Measurements from ENCODE around the gene DOK4.

DOK4 gene

DNA sequence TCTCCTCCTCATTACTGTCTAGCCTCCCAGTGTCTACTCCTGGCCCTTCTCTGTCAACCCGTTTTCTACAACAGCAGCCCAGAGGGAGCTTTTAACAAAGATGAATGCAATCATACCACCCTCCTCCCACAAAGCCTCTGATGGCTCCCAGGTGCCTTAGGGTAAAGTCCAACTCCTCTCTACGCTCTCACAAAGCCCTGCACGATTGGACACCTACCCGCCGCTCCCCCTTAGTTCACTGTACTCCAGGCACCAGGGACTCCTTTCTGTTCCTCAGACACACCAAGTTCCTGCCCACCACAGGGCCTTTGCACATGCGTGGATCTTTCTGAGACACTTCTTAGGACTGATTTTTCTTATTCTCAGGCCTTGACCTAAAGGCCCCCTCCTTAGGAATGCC is 32.6 kb upstream of the DOK4 start:
- no peak for DNase-seq (ENCODE audit: low read depth)

GRCh38 chr16:57518520-57518919 is 32.2 kb upstream of the DOK4 start:
- no peak for DNase-seq (ENCODE audit: low read depth)

DNA sequence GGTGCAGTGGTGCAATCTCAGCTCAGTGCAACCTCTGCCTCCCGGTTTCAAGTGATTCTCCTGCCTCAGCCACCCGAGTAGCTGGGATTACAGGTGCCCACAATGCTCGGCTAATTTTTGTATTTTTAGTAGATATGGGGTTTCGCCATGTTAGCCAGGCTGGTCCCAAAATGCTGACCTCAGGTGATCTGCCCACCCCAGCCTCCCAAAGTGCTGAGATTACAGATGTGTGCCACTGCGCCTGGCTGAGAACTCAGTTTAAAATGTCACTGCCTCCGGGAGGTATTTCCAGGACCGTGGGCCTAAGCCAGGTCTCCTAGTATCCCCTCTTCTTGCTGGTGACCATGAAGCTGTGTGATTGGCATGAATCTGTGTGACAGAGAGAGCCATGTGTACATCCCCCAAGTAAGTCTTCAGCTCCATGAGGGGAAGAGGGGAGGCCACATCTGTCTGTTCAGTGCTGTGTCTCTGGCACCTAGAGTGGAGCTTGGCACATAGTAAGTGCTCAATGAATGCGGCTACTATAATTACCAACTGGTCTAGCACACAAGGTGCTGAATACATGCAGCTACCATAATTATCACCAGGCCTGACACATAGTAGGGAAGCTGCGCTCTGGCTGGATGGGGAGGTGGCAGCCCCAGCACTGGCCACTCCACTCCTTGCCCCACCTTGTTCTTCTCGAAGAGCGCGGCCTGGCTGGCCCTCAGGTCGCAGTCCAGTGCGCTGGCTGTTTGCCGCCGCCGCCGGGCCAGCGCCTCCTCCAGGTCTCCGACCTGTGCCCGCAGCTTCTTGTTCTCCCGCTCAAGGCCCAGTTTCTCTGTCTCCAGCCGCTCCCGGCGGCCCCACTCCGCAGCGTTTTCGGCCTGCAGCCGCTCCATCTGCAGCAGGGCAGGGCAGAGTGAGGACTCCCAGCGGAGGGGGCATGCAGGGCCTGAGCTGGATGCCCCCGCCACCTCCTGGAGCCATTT is 31.4 kb upstream of the DOK4 start:
- no peak for DNase-seq (ENCODE audit: low read depth)

DNA sequence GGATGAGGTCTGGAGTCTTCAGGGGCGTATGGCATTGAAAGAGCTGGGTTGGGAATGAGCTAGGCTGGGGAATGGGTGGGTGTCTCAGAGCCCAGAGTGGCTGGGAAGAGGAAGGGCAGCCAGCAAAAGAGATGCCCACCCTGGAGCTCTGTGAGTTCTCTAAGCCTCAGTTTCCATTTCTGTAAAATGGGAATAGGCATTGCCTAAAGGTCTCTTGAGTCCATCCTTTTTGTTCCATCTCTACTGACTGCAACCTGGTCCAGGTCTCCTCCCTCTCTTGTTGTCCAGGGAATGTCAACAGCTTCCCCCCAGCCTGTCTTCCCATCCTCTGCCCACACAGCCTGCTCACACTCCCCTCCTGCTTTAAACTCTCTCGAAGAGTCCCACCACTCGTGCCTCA is 30.5 kb upstream of the DOK4 start:
- no peak for DNase-seq (ENCODE audit: low read depth)

DNA sequence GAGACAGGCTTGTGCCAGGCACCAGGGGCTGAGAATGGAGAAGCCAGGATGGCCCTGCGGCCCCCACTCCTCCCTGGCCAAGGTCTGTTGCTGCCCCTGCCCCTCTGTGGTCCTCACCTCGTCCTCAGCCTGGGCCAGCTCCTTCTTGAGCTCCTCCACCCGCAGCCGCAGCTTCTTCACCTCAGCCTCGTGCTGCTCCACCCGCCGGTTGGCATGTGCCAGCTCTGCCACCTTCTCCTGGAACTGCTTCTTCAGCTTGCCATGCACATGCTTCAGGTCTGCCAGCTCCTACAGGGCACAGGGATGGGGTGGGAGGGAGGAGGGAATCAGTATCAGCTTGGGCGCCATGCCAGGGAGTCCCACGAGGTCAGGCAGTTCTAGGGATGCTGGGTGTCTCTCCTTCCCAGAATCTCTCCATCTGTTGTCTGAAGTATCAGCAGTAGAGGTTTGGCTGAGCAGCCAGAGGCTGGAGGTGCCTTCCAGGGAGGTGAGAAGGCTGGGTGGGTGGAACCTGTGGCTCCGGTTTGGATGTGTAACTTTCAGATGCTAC is 30.0 kb upstream of the DOK4 start:
- DNase-seq (ENCODE audit: low read depth) = no peak

DNA sequence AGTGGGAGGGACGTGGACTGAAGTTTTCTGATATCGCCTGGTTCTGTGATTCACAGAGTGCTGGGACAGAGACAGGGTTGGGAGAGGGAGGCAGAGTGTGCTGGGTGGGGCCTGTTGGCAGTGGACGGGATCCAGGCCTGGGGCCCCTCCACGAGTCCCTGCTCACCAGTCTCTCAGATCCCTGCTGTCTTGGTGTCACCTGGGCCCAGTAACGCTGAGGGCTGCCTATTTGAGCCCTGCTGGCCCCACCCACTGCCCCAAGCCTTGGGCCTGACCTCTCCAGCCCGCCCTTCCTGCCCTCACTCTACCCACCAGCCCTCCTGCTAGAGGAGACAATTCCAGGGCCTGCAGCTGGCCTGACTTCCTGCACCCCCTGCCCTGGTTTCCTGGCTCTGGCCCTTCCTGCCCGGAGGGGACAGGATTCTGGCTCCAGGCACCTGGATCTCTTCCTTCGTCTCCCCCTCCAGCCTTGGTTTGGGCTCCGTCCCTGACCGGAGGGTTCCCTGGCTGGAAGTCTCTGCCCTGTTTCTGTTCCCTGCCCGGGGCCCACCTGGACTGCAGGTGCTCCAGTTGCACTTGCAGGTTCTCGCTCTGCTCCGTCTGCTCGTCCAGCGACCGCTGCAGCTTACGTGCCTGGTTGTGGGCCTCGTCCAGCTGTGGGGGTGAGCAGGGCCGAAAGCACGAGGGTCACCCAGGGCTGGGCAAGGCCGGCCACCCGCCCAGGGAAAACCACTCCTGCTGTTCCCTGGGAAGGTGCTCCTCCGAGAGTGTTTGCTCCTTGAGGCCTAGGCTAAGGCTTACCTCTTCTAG is 28.7 kb upstream of the DOK4 start:
- no peak for DNase-seq (ENCODE audit: low read depth)

DNA sequence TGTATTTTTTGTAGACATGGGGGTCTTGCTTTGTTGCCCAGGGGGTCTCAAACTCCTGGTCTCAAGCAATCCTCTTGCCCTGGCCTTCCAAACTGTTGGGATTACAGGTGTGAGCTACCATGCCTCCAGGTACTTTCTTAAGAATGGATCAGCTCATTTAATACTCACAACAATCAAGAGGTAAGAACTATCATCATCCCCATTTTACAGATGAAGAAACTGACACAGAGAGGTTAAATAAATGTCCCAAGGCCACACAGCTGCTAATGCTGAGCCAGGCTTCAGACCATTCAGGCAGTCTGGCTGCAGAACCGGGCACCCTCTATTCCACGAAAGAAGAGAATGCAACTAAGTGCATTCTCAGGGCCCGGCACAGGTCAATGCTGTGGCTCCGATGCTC is 28.1 kb upstream of the DOK4 start:
- no peak for DNase-seq (ENCODE audit: low read depth)

DNA sequence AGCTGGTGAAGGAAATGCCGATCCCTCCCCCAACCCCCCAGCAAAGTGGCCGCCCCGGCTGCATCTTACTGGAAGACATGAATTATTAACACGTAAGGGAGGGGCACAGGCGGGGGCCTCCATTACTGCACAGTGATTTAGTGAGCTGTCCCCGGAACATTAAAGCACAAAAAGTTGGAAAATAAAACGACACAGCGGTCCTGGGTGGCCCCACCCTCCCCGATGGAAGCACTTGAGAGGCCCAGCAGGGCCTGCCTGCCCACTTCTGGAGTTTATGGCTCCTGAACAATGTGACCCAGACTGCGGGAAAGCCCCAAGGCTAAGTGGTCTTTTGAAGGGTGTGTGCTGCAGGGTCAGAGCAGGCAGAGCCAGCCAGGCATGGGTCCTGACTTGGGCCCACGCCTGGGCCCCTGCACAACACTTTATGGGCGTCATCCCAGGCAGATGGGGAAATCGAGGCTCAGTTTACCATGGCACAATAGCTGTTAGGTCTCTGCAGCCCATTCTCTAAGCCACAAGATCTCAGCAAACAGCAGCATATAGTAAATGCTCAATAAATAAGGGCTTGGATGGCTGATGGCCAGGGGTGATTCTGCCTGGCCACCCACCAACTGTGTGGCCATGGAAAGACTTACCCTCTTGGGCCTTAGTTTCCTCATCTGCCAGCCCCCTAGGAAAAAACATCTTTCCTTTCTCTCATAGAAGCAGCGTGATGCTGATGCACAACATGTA is 27.2 kb upstream of the DOK4 start:
- DNase-seq (ENCODE audit: low read depth) = no peak

DNA sequence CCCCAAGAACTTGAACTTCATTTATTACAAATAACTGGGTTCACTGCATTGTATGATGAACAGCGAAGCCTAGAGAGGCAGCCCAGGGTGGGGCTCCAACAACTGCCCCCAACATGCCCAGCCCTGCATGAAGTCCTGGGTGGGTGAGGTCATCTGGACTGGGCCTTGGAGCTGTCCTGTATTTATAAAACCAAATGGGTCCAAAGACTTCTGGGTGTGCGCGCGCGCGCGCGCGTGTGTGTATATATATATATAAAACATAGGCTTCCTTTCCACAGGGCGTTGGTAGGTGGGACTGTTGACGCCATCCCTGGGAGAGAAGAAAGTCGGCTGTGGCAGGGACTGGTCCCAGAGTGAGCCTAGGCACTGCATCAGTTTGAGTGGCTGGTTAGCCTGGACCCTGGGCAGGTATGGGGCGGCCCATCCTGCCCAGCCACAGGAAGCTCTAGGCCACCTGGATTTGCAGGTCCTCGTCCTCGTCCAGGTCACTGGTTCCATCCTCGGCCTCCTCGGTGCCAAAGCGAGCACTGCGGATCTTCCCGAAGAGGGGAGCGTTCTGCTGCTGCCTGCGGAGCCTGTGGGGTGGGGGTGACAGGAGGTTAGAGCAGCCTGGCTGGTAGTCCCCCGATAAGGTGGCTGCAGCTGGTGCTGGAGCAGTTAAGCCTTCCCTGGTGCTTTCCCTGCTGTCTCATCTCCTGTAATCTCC is 26.2 kb upstream of the DOK4 start:
- DNase-seq (ENCODE audit: low read depth) = no peak

DNA sequence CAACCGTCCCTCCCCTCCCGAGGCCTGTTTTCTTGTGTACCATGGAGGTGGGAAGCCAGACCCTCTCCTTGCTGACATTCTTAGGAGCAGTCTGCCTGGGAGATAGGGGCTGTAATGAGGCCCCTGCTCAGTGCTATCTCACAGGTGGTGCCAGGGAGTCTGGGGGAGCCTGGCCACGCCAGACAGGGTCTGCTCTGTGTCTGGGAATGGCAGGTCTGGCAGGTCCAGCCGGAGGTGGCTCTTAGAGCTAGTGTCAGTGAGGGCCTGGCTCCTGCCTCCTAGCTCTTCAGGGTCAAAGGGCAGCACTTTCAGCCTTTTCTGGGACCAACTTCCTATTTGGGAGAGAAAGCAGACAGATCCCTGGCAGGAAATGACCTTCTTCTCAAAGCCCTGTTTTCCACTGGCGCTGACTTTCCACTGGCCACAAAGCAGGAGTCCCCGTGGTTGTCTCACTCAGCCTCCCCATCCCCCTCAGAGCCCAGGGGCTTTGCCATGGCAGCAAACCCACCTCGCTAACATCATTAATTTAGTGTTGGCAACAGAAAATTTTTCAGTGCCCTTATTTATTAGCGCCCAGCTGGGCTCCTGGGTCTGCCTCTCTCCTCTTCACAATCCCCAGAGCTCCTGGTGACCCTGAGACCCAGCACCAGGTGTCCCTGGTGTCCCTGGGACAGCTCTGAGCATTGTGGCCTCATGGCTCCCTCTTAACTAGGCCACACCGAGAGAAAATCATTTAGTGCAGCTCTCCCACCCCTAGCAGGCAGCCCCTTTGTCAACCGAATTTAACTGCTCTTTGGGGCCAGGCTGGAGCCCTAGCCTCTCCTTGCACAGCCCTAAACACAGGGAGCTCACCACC is 24.0 kb upstream of the DOK4 start:
- no peak for DNase-seq (ENCODE audit: low read depth)

DNA sequence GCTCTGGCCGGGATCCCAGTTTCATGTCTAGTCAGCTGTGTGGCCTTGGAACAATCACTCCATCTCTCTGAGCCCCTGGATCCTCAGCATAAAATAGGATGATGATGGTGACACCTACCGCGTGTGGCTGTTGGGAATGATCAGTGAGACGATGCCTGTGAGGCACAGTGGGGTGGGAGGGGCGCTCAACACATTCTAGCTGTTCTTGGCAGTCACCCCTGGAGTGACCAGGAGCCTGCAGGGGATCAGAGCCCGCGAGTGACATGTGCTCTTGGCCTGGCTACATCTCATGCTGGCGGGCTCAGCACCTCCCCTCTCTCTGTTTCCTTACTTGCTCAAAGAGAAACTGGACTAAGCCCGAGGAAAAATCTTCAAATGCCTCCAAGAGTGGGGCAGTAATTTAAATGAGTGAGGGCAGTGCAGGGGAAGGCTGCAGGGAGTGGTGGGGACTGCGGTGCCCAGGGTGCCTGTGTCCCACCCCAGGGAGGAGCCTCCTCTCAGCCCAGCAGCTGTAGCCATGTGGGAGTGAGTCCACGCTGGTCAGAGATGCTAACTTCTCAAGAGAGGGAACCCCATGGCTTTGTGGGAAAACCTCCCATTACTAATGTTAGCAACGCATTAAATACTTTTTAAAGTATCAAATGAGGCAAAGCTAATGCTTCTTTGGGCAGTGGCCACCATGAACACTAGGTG is 23.1 kb upstream of the DOK4 start:
- no peak for DNase-seq (ENCODE audit: low read depth)

GRCh38 chr16:57508035-57508425 is 21.7 kb upstream of the DOK4 start:
- DNase-seq (ENCODE audit: low read depth) = no peak

GRCh38 chr16:57507136-57508034 is 21.1 kb upstream of the DOK4 start:
- DNase-seq (ENCODE audit: low read depth) = no peak

DNA sequence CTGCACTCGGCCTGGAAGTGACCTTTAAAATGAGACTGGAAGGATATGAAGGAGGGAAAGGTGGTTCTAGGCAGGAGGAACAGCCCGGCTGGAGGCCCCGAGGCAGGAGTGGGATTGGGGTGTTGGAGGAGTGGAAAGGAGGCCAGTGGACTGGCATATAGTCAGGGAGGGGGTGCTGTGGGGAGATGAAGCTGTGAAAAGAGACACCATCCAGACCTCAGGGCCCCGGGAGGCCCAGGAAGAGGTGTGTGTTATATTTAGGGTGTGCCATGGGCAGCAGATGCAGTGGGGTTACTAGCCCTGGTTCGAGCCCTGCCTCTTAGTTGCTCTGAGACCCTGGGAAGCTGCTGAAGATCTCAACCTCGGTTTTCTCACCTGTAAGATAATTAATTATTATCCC is 18.9 kb upstream of the DOK4 start:
- DNase-seq (ENCODE audit: low read depth) = no peak

- DNase-seq (ENCODE audit: low read depth) = no peak
Measured at GRCh38 chr16:57504491-57504890, 18.2 kb upstream of the DOK4 start.

- no peak for DNase-seq (ENCODE audit: low read depth)
Measured at GRCh38 chr16:57504001-57504400, 17.7 kb upstream of the DOK4 start.

DNA sequence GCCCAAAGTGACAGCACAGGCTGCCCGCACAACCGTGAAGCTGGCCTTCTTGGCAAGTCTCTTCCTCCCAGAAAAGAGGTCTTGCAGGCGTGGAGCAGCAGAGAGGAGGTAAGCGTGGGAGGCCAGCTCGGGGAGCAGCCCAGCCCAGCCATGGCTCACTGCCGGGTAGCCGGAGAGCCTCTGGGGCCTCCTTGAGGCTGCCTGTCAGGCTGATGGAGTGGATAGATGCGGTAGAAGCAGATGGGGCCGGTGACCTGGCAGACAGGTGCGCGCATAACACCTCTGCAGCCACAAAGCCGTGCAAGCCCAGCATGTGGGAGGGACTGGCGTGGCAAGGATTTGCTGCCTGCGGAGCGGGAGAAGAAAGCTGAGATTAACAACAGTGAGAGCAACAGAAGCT is 17.1 kb upstream of the DOK4 start:
- DNase-seq (ENCODE audit: low read depth) = no peak

- DNase-seq (ENCODE audit: low read depth) = no peak
Measured at GRCh38 chr16:57502048-57502775, 15.9 kb upstream of the DOK4 start.

Measured in activated T-cell treated with anti-CD3 and anti-CD28 coated beads for 48 hours (primary cell).